Measurements from ENCODE around the gene PSEN2. TPM values are rescaled to one million over a fixed set of nuclear protein-coding genes. Genes with fewer than 3 reads are reported as not detected.

Gene PSEN2
- polyA plus RNA-seq, 1 donor (not counting 4 experiments of a cell fraction or from before 2014, with no cell fraction given): 9.5 TPM

DNA sequence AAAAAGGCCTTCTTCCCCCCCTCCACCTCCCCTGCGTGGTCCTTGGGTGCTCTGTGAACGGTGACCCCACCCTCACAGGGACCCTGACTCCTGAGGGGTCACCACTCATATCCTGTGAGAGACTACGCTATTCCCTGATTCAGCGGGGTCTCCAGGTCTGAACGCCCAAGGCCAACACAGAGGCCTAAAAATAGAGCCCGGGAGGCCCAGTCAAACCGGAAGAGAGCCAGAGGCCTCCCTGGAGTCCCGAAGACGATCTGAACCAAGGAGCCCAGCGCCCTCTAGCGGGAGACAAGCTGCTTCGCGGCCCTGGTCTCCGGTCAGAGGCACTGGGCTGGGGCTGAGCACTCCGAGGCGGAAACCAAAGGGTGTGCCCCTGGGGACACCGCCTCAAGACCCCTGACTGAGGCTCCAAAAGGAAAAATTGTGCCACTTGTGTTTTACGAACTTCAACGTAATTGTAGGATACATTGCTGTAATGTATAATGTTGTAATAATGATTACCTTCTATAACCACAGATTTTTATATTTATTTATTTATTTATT is 42.4 kb upstream of the PSEN2 start:
- Histone ChIP-seq H3K9me1 (ENCODE audit: control insufficient read depth, extremely low read depth, insufficient read depth, low read length) (no peaks in the 10 kb centered on the region), H4K20me1 (ENCODE audit: control insufficient read depth, extremely low read depth, insufficient read depth, low read length) (no peaks in the 10 kb centered on the region), H3K79me2 (ENCODE audit: control insufficient read depth, insufficient read depth, low read length) (no peaks in the 10 kb centered on the region), H2AFZ (ENCODE audit: control insufficient read depth, low read length) (peak overlapping the region; percentile 91), H3K4me1 (ENCODE audit: control insufficient read depth, extremely low read depth, insufficient read depth, low read length) (peaks cover 11% of the 10 kb centered on the region), H3K4me2 (ENCODE audit: control insufficient read depth, extremely low read depth, insufficient read depth, low read depth, low read length) (peak overlapping the region; percentile 71), H3K4me3 (ENCODE audit: control insufficient read depth in 2 of 3, extremely low read depth in 1 of 3, insufficient read depth in 2 of 3, low read depth in 1 of 3, low read length in 3 of 3) (peak overlapping the region in 1 of 3 experiments; percentile 45), H3K36me3 (ENCODE audit: control insufficient read depth in 2 of 2, extremely low read depth in 1 of 2, insufficient read depth in 2 of 2, low read length in 2 of 2) (no peaks in the 10 kb centered on the region), H3K27me3 (ENCODE audit: control insufficient read depth, extremely low read depth, insufficient read depth, low read length) (no peaks in the 10 kb centered on the region), H3K9ac (ENCODE audit: control insufficient read depth, extremely low read depth, insufficient read depth, low read length) (peak overlapping the region; percentile 60), H3K27ac (ENCODE audit: control insufficient read depth, insufficient read depth, low read length) (peak overlapping the region; percentile 78), H3K9me3 (ENCODE audit: control insufficient read depth, low read depth, low read length) (no peaks in the 10 kb centered on the region)
- DNase-seq (ENCODE audit: low read depth, low spot score) (peak; percentile 66), FAIRE-seq (peak; percentile 23)
- dilution Hi-C loops (cut with MboI; ENCODE audit: extremely low pct_ligation_motif_present, low sequenced_read_pairs): no loop called here
- no peak for TF ChIP-seq EZH2 (IDR thresholded peaks at IDR 0.05; ENCODE audit: low read length)
- TF ChIP-seq, protein P1, sequence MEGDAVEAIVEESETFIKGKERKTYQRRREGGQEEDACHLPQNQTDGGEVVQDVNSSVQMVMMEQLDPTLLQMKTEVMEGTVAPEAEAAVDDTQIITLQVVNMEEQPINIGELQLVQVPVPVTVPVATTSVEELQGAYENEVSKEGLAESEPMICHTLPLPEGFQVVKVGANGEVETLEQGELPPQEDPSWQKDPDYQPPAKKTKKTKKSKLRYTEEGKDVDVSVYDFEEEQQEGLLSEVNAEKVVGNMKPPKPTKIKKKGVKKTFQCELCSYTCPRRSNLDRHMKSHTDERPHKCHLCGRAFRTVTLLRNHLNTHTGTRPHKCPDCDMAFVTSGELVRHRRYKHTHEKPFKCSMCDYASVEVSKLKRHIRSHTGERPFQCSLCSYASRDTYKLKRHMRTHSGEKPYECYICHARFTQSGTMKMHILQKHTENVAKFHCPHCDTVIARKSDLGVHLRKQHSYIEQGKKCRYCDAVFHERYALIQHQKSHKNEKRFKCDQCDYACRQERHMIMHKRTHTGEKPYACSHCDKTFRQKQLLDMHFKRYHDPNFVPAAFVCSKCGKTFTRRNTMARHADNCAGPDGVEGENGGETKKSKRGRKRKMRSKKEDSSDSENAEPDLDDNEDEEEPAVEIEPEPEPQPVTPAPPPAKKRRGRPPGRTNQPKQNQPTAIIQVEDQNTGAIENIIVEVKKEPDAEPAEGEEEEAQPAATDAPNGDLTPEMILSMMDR (optimal IDR thresholded peaks at IDR 0.05 in 1 of 3, IDR thresholded peaks at IDR 0.05 in 1 of 3, conservative IDR thresholded peaks at IDR 0.05 in 1 of 3; ENCODE audit: extremely low read depth in 1 of 3, insufficient read depth in 2 of 3, low read length in 3 of 3): peak; percentile 92 to 98 (median 95)

DNA sequence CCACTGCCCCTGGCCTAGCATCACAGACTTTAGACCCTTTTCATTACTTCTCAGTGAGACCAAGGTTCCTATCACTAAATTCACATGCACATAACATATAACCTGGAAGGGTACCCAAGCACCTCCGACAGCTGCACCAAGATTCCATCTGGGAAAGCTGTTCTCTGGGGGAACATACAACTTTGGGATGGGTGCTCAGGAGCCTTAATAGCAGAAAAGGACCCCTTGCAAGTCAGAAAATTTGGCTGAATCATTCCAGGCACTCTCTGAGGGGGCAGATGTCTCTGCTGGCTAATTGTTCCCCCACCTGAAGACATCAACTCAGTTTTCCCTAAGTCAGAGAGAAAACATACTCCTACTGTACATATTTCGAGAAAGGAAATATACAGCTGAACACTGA is 41.3 kb upstream of the PSEN2 start:
- H2AFZ ChIP-seq (ENCODE audit: control insufficient read depth, low read length): no peak overlapping the region
- no peaks in the 10 kb centered on the region for H3K36me3 ChIP-seq (ENCODE audit: control insufficient read depth in 2 of 2, extremely low read depth in 1 of 2, insufficient read depth in 2 of 2, low read length in 2 of 2)
- DNase-seq (ENCODE audit: low read depth, low spot score) (no peak), FAIRE-seq (no peak)
- H4K20me1 ChIP-seq (ENCODE audit: control insufficient read depth, extremely low read depth, insufficient read depth, low read length): no peaks in the 10 kb centered on the region
- H3K4me3 ChIP-seq (ENCODE audit: control insufficient read depth in 2 of 3, extremely low read depth in 1 of 3, insufficient read depth in 2 of 3, low read depth in 1 of 3, low read length in 3 of 3): no peak overlapping the region
- TF ChIP-seq EZH2 (IDR thresholded peaks at IDR 0.05; ENCODE audit: low read length): no peak
- TF ChIP-seq, protein P1 (optimal IDR thresholded peaks at IDR 0.05 in 1 of 3, IDR thresholded peaks at IDR 0.05 in 1 of 3, conservative IDR thresholded peaks at IDR 0.05 in 1 of 3; ENCODE audit: extremely low read depth in 1 of 3, insufficient read depth in 2 of 3, low read length in 3 of 3): no peak
- no peaks in the 10 kb centered on the region for H3K27me3 ChIP-seq (ENCODE audit: control insufficient read depth, extremely low read depth, insufficient read depth, low read length)
- H3K4me1 ChIP-seq (ENCODE audit: control insufficient read depth, extremely low read depth, insufficient read depth, low read length): peaks cover 11% of the 10 kb centered on the region
- H3K9me1 ChIP-seq (ENCODE audit: control insufficient read depth, extremely low read depth, insufficient read depth, low read length): no peaks in the 10 kb centered on the region
- H3K4me2 ChIP-seq (ENCODE audit: control insufficient read depth, extremely low read depth, insufficient read depth, low read depth, low read length): no peak overlapping the region
- H3K79me2 ChIP-seq (ENCODE audit: control insufficient read depth, insufficient read depth, low read length): no peaks in the 10 kb centered on the region
- H3K9ac ChIP-seq (ENCODE audit: control insufficient read depth, extremely low read depth, insufficient read depth, low read length): no peak overlapping the region
- H3K9me3 ChIP-seq (ENCODE audit: control insufficient read depth, low read depth, low read length): no peaks in the 10 kb centered on the region
- H3K27ac ChIP-seq (ENCODE audit: control insufficient read depth, insufficient read depth, low read length): no peak overlapping the region
- dilution Hi-C loops (cut with MboI; ENCODE audit: extremely low pct_ligation_motif_present, low sequenced_read_pairs): no loop called here
